Retina (tissue), 1 donor: ENCODE data around the gene TP53BP2.
"Not testable (repeated sequence)": the region's sequence is repeated elsewhere in the genome, so short reads cannot be mapped to it uniquely, and the experiment has no call there.

ENCODE experiments used
- DNase-seq: peaks from one replicate; pipeline ENCODE4 v3.0.0-alpha.2; 2016

The TP53BP2 gene

DNA sequence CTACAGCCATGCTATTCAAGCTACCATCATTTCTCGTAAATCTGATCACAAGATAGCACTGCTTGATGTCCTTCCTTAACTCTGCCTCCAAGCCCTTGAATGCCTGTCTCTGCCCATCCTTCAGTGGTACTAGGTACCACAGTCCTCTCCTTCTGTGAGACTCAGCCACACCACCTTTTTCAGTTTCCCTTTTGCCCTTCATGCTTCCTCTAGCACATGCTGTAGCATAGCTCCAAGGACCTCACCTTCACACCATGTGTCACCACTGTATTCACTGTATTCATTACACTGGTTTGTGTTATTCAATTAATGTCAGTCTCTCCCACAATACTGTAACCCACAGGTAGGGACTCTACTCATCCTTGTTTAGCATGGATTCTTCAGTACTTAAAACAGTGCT lies 8.0 kb upstream of the TP53BP2 start:
- DNase-seq = no peak

DNA sequence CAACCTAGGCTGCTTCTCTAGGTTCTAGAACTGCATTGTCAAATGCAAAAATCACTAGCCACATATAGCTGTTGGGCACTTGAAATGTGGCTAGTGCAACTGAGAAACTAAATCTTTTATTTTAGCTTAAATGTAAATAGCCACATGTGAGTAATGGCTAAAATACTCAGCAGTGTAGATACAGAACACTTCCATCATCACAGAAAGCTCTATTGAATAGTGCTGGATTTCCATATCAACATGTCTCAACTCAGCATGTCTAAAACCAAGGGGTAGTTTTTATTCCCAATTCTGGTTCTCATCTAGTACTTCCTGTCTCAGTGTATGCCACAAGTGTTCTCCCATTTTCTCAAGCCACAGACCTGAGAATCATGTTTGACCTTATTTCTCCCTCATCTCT lies 7.5 kb upstream of the TP53BP2 start:
- no peak for DNase-seq

DNA sequence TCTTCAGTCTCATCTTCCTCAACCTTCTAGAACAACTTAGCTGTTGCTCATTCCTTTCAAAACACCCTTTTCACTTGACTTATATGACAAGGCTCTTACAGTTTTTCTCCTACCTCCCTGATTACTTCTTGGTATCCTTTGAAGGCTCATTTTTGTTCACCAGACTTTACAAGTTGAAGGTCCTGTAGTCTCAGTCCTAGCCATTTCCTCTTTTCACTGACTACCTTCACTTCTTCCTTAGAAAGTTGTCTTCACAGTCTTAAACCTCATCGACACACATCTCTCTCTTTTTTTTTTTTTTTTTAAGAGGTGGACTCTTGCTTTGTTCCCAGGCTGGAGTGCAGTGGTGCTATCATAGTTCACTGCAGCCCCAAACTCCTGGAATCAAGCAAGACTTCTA lies 6.6 kb upstream of the TP53BP2 start:
- no peak for DNase-seq

DNA sequence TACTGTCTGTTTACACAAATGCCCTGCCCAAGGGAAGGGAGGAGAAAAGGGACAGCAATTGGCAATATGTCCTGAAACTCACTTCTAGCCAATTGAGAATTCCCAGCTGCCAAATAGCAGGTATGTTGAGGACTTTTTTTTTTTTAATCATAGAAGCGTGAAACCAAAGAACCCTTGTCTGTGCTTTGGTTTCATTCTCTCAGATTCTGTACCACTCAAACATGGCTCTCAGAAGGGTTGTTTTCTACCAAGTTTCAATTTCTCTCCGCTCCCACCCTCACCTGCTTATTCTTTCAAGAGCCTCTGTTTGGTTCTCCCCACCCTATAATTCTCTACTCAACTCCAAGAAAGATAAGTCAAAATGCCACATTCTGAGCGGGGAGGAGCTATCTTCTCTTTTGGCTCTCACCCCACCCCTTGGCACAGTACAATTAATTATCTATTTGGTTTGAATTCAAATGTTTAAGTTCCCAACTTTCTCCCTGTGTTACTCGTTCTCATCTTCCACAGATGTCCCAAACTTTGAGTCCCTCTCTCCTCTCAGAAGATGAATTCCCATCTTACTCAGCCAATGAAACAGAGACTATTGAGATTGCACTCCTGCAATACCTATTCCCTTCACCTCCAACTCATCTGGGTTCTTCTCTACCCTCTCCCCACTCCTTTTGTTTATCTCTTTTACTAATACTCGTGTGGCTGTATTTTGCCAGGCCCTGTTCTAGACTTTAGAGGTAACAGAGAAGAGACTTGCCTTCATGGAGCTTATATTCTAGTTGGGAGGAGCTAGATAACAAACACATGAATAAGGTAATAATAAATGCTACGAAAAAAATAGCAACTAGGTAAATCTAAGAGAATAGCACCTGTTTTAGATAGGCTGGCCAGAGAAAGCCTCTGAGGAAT lies 3.9 kb upstream of the TP53BP2 start:
- DNase-seq = no peak

DNA sequence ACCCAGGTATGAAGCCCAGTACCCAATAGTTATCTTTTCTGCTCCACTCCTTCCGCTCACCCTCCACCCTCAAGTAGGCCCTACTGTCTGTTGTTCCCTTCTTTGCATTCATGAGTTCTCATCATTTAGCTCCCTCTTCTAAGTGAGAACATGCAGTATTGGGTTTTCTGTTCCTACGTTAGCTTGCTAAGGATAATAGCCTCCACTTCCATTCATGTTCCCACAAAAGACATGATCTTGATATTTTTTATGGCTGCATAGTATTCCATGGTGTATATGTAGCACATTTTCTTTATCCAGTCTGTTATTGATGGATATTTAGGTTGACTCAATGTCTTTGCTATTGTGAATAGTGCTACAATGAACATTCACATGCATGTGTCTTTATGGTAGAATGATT lies 2.8 kb upstream of the TP53BP2 start:
- DNase-seq = no peak

DNA sequence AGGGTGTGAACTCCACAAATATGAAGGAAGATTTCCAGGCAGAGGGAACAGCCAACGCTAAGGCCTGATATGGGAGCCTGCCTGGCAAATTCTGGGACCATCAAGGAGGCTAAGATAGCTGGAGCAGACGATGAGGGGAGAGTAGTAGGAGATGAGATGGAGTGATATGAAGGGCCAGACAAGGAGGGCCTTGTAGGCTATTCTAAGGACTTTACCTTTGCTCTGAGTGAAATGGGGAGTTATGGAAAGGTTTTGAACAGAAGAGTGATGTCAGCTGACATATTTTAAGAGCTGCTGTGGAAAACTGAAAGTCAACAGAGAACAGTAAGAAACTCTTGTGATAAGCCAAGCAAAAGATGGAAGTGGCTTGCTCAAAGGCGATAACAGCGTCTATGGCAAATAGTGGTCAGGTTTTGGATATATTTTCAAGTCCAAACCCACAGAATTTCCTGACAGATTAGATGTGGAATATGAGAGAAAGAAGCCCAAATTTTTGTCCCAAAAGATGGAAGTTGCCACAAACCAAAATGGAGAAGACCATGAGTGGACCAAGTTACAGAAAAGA lies 2.1 kb upstream of the TP53BP2 start:
- DNase-seq = no peak

DNA sequence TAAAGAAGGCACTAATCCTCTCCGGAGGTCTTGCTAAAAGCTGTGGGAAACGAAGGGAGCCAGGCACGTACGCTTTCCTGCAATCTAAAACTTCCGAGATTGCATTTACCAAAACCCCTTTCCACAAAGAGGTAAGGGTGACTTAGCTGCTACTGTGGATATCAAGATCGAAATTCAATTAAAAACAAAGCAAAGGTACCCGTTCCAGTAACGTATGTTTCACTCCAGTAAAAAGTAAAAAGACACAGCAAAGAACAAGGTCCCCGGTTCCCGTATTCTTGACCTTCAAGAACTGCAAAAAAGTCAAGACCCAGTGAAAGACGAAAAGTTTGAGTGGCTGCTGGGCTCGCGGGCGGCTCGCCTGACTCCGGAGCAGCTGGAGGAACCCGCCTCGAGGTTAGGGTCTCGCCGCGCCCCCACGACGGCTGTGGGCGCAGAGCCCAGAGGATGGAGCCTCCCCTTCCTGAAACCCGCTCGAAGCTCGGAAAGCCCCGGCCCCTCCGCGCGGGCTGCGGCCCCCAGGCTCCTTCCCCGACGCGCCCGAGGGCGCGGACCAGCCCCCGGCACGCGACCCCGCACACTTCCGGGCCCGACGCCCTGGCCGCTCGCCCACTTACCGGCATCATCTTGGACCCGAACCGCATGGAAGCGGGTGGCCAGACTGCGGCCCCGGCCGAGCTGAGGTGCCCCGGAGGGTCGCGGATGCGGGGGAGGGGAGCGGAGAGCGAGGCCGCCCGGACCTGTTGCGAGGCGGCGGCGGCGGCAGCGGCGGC lies 524 bp downstream of the TP53BP2 start:
- DNase-seq = peak; percentile 85

DNA sequence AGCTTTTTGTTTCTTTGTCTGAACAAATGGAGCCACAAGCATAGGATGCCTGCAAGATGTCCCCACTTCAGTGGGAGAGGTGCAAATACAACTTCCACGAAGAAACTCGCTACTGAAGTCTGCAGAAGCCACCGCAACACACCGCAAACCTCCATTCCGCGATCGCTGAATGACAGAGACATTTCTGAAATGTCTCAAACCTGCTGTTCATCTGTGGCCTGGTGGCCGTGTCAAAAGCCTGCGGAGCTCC lies 1.0 kb downstream of the TP53BP2 start:
- DNase-seq = no peak

DNA sequence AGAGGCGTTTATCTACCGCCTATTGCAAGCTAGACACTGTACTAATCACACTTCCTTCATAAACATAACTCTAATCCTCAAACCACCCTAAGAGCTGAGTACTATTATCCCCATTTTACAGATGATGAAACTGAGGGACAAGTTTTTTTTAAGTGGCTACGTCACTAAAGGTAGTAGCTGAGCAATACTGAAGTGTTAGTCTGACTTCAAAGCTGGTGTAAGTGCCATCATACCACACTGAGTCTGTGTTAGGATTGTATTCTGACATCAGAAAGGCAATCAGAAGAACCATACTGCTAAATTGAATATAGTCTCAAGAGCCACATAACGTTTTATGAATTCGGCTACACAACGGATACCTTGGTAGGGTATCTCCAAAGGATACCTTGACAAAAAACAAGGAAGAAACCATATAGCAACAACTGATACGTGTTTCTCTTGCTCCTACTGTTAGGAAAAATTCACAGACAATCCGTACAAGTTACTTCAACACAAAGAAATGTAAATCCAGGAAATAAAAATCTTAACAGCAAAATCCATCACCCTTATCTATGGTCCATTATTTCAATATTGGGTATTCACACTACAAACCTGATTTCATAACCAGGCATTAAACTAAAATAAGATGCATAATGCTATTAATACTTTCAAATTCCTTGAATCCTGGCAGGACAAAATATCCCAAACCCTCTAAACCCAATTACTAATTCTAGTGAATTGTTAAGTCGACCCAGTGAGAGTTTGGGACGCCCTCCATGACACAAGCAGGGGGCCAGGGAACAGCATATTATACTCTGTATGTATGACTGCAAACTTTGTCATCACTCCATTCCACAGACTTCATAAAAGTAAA lies 1.6 kb downstream of the TP53BP2 start:
- DNase-seq = no peak

DNA sequence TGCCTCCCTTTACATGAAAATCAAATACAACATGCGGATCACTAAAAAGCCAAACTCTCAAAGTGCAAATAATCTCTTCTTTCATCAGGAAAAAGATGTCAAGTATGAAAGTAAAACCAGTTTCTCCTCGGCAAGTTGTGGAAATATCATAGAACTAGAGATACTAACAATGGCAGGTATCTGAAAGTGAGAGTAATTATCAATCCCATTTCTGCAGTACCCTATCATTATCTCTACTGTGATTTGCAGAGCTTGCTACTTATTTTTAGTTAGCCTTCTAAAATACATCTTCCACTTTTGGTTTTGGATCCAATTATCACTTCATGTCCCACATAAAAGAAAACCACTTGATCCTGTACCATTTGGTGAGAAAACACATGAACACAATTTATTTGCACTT lies 3.0 kb downstream of the TP53BP2 start:
- no peak for DNase-seq

DNA sequence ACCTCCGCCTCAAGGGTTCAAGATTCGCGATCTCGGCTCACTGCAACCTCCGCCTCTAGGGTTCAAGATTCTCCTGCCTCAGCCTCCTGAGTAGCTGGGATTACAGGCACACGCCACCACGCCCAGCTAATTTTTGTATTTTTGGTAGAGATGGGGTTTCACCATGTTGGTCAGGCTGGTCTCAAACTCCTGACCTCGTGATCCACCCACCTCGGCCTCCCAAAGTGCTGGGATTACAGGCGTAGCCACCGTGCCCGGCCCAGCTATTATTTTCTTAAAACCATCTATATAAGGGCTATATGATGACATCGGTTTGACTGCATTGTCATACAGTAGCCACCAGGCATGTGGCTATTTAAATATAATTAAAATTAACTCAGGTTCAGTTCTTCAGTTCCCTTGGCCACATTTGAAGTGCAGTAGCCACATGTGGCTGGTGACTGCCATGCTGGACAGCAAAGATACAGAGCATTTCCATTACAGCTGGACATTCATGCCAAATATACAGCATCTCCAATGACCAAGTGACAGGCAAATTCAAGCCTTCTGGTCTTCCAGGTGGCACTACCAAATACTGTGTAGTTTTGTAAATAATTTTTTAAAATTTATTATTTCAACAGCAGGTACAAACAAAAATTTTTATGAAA lies 3.6 kb downstream of the TP53BP2 start:
- DNase-seq = not testable (repeated sequence)

DNA sequence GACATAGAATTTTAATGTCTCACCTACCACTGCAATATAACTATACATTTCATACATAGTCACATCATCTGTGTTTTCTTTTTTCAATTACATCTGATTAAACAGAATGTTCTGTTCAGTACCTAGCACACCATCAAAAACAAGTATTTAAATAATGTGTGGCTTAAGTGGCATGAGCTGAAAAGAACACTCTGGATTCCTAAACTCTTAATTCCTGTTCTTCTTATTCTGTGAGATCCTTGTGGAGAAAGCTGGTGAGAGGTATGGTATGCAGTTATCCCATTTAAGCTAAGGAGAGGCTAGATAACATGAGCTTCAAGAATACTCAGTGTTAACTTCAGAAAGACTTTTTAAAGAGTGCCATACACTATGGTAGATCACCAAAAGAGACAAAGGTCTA lies 5.5 kb downstream of the TP53BP2 start:
- no peak for DNase-seq

DNA sequence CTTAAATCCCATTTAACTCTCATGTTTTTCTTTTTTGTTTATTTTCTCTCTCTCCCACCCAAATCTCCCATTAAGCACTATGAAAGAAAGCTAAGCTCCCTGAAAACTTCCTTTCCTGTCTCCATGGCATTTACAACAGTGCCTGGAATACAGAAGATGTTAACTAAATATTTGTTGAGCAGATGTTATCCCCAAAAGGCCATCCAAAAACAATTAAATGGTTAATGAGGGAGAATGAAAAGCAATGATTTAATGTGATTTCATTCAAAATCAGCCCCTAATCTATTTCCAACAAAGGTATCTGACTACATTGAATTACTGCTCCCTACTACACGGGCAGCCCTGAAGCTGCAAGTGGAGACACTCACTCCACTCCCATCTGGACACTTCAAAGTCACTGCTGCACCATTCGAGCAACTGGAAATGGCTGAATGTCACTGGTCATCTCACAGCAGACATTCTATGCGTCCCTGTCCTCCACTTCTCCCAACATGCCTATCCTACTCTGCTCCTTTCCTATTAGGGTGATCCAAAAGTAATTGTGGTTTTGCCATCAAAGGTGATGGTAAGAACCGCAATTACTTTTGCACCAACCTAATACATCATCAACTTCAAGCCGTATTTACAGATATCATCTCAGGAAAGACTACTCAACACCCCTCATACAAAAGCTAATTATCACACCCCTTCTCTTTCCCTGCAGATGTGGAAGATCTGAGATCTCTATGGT lies 7.5 kb downstream of the TP53BP2 start:
- no peak for DNase-seq

DNA sequence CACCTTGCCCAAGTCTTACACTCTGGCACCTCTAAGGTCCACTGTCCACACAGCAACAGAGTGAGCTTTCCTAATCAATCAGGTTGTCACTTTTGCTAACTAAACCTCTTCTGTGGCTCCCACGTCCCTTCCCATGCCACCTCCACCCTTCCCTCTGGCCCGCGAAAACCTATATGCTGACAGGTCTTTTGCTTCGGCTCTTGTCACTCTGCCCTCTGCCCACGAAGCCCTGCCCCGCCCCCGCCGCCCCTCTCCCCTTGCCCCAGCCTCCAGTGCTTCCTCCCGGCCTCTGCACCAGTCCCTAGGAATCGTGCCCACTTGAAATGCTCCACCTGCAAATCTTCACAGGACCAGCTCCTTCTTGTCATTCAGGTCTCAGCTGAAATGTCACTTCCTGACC lies 8.1 kb downstream of the TP53BP2 start:
- DNase-seq = no peak

DNA sequence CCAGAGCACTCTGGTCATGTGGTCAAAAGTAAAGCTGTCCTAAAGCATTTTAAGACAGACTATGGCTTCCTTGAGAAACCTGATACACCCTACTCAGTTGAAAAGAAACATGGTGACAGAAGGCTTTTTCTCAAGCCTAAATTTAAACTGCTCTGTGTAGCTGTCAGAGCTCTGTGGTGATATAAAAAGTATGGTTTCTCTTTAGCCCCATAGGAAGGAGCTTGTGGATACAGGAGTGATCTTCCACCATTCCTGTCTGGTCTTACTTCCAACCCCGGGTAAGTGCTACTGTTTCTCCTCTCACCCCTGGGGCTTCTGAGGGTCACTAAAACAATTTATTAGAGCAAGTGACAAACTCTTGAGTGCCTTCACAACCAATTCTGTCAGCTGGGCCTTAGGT lies 8.5 kb downstream of the TP53BP2 start:
- DNase-seq = no peak

DNA sequence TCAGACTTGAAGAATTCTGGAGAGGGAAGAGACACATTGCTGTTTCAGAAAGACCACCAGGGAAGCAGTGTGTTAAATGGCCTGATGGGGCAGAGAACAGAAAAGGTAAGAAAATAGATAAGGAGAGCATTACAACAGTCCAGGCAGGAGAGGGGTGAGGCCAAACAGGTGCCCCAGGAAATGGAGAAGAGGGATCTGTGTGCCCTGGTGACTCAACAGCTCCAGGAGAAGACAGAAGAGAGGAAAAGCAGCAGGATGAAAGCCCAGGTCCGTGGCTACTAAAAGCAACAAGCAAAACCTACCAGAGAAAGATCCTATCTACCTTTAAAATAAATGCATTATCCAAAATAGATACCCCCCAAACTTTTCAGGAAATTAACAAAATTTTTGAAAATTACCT lies 9.2 kb downstream of the TP53BP2 start:
- no peak for DNase-seq

DNA sequence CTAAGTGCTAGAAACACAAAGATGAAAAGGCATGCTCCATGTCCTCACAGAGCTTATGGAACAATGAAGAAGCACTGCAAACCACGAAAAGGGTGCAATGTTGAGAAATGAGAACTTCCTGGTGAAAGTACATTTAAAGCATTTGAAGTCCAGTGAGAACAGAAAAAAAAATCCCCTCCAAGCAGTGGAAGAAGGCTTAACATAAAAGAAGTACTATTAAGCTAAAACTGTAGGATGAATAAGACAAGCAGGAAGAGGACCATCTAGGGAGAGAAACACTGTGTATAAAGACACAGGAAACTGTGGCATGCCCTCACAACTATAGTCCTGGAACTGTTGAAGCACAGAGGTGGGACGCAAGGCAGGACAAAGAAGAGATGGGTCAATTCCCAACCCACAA lies 10.0 kb downstream of the TP53BP2 start:
- no peak for DNase-seq

DNA sequence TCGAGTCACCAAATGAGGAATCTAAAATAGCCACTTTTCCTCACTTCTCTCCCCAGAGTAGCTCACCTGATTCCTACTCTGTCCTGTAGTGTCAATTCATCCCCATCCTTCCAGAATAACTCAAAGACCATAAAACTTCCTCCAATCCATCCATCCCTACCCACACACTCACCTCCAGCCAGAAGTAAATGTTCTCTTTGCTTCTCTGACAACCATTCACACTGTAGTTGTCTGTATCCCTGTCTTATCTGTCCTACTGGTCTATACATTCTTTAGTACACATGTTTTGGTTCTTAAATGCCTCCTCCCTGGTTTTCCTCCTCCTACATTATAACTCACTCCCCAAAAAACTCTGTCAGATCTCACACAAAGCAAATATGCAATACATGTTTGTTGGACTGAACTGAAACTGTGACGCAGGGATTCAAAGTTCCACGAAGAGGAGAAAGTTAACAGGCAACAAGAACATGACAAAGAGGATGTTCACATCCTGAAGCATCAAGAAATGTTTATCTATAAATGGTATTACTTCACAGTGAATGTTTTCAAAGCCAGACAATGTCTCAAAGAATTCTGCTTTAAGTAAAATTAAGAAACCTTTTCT lies 11.0 kb downstream of the TP53BP2 start:
- DNase-seq = no peak

DNA sequence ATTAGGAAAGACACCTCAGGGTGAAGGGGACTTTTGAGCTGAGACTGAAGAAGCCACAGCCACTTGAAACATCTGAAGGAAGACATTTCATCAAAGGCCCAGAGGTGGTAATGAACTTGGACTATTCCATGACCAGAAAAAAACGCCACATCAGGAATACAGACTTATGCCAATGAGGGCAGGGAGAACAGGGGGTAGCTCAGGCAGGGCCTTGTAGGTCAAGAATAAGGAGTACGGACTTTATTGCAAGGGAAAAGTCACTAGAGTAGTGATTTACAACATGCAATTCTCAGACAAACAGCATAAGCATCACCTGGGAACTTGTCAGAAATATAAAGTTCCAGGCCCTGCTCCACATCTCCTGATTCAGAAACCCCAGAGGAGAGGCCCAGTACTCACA lies 11.8 kb downstream of the TP53BP2 start:
- no peak for DNase-seq

DNA sequence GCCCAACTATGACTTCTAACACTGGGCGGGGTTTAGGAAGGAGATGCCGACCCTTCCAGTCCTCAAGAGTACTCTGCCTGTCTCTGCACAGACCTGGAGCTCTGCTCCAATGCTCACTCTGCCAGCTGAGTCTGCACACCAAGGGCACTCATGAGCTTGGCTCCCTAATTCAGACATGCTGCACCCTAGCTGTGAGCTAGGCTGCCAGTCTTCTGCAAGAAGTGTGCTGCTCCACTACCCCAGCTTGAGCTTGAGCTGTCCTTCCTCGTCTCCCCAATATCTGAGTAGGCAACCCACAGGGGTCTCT lies 13.2 kb downstream of the TP53BP2 start:
- DNase-seq = no peak

DNA sequence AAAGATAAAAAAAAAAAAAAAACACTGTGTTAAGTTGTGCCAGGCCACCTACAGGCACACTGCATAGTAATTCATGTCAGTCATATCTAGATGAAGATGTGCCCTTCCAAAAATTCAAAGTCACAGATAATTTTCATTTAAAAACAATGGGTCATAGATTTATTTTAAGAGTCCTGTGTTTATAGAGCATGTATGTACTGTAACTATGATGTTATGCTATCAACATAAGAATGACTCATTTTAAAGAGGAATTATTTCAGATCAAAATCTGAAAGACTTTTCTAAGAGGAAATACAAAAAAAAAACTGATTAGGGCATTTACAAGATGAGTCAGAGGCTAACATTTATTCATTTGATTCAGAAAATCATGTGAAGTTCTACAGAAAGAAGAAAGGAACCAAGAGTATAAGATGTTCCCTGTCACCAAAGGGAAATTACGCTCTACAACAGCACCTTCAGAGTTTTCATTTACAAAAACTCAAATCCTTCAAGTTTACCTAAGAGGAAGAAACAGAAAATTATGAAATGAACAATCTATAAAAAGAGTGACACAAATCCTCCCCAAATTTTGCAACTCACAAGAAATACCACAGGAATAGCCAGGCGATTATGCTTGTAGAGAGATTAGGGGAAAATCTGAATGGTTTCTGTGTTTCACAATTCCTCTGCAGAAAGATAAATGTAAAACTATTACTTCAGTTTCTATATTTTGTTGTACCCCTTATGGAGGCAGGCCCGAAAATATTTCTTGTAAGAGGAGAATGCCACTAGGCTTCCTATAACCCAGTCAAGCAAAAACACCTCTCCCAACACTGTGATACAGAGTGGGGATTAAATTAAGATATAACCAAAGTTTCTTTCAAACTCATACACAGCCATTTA lies 13.8 kb downstream of the TP53BP2 start:
- DNase-seq = no peak
